ENCODE measurements around the gene CLVS2.

The CLVS2 gene

GRCh38 chr6:123024976-123025375 is 28.9 kb downstream of the CLVS2 start:
- no peak for DNase-seq (ENCODE audit: low read depth)

GRCh38 chr6:123027408-123027807 is 31.4 kb downstream of the CLVS2 start:
- DNase-seq (ENCODE audit: low read depth), result no peak

GRCh38 chr6:123028263-123028662 is 32.2 kb downstream of the CLVS2 start:
- DNase-seq (ENCODE audit: low read depth), result no peak

- no peak for DNase-seq (ENCODE audit: low read depth)
Observed at GRCh38 chr6:123030282-123030681, 34.2 kb downstream of the CLVS2 start.

- DNase-seq (ENCODE audit: low read depth), result no peak
Observed at GRCh38 chr6:123036648-123037047, 40.6 kb downstream of the CLVS2 start.

GRCh38 chr6:123039431-123039830 is 43.4 kb downstream of the CLVS2 start:
- DNase-seq (ENCODE audit: low read depth), result no peak

- no peak for DNase-seq (ENCODE audit: low read depth)
Observed at GRCh38 chr6:123042401-123042800, 46.4 kb downstream of the CLVS2 start.

GRCh38 chr6:123044341-123044860 is 48.4 kb downstream of the CLVS2 start:
- DNase-seq (ENCODE audit: low read depth), result no peak

GRCh38 chr6:123053602-123054225 is 57.7 kb downstream of the CLVS2 start:
- no peak for DNase-seq (ENCODE audit: low read depth)

- DNase-seq (ENCODE audit: low read depth), result no peak
Observed at GRCh38 chr6:123055256-123055655, 59.2 kb downstream of the CLVS2 start.

- DNase-seq (ENCODE audit: low read depth), result no peak
Observed at GRCh38 chr6:123062670-123063069, 66.6 kb downstream of the CLVS2 start.

GRCh38 chr6:123064038-123064437 is 68.0 kb downstream of the CLVS2 start:
- DNase-seq (ENCODE audit: low read depth), result no peak

GRCh38 chr6:123074616-123075015 is 78.6 kb downstream of the CLVS2 start:
- DNase-seq (ENCODE audit: low read depth), result no peak

- DNase-seq (ENCODE audit: low read depth), result no peak
Observed at GRCh38 chr6:123085403-123085802, 89.4 kb downstream of the CLVS2 start.

GRCh38 chr6:123089226-123089625 is 93.2 kb downstream of the CLVS2 start:
- DNase-seq (ENCODE audit: low read depth), result no peak

- DNase-seq (ENCODE audit: low read depth), result no peak
Observed at GRCh38 chr6:123091091-123091895, 95.3 kb downstream of the CLVS2 start.

- DNase-seq (ENCODE audit: low read depth), result no peak
Observed at GRCh38 chr6:123091896-123092271, 95.8 kb downstream of the CLVS2 start.

GRCh38 chr6:123094795-123095194 is 98.8 kb downstream of the CLVS2 start:
- no peak for DNase-seq (ENCODE audit: low read depth)

- no peak for DNase-seq (ENCODE audit: low read depth)
Observed at GRCh38 chr6:123105561-123105960, 109.5 kb downstream of the CLVS2 start.

- DNase-seq (ENCODE audit: low read depth), result no peak
Observed at GRCh38 chr6:123116370-123116769, 120.3 kb downstream of the CLVS2 start.

GRCh38 chr6:123117145-123117908 is 121.3 kb downstream of the CLVS2 start:
- DNase-seq (ENCODE audit: low read depth), result no peak

- DNase-seq (ENCODE audit: low read depth), result no peak
Observed at GRCh38 chr6:123118811-123119210, 122.8 kb downstream of the CLVS2 start.
